Natural killer cell (primary cell): Measurements from ENCODE around the gene EVC. TPM values are rescaled to one million over a fixed set of nuclear protein-coding genes. Genes with fewer than 3 reads are reported as not detected.

Experiments used
- ATAC-seq, 3 donors: fragments of 150-1000 bp in 2 of 3; fragments of 200-7000 bp in 1 of 3; cut with Tn5 transposase; 1 replicate in 1 of 3; 2 replicates in 2 of 3; pipeline ENCODE4 v1.10.0; 2021; ENCODE audit warnings: mild to moderate bottlenecking in 2 of 3, moderate library complexity in 2 of 3
- DNase-seq, 2 donors: peaks; one replicate each; pipeline versions ENCODE4 v3.0.0 to v3.0.0-alpha.2; 2013 to 2021; ENCODE audit warnings: mixed read lengths in 1 of 2
- H3K27ac ChIP-seq: one replicate; pipeline ENCODE4 v1.5.1; 2013; ENCODE audit warnings: mild to moderate bottlenecking, low read length
- H3K27me3 ChIP-seq: one replicate; pipeline ENCODE4 v1.6.1; 2013; ENCODE audit warnings: low read length; ENCODE audit not compliant: control insufficient read depth, insufficient read depth
- H3K36me3 ChIP-seq: one replicate; pipeline ENCODE4 v1.6.1; 2013; ENCODE audit warnings: low read length; ENCODE audit not compliant: control insufficient read depth, insufficient read depth
- H3K4me1 ChIP-seq: one replicate; pipeline ENCODE4 v1.6.1; 2013; ENCODE audit warnings: low read length; ENCODE audit not compliant: control insufficient read depth, insufficient read depth
- H3K4me3 ChIP-seq: one replicate; pipeline ENCODE4 v1.5.1; 2013; ENCODE audit warnings: low read length
- H3K9me3 ChIP-seq: one replicate; pipeline ENCODE4 v1.6.1; 2013; ENCODE audit warnings: low read length; ENCODE audit not compliant: control insufficient read depth, insufficient read depth
- H3K27ac Mint-ChIP-seq, 2 donors: one replicate each; pipeline ENCODE4 v1.8.0; 2022; ENCODE audit warnings: mild to moderate bottlenecking in 2 of 2, mixed read lengths in 2 of 2, moderate library complexity in 1 of 2
- H3K27me3 Mint-ChIP-seq, 2 donors: one replicate each; pipeline ENCODE4 v1.8.0; 2022; ENCODE audit warnings: low read depth in 2 of 2, mixed read lengths in 2 of 2
- H3K36me3 Mint-ChIP-seq: one replicate; pipeline ENCODE4 v1.8.0; 2022; ENCODE audit warnings: mixed read lengths
- H3K4me1 Mint-ChIP-seq, 2 donors: one replicate each; pipeline ENCODE4 v1.8.0; 2022; ENCODE audit warnings: mixed read lengths in 2 of 2
- H3K4me3 Mint-ChIP-seq: one replicate; pipeline ENCODE4 v1.8.0; 2022; ENCODE audit warnings: mild to moderate bottlenecking, moderate library complexity, mixed read lengths
- H3K9me3 Mint-ChIP-seq, 2 donors: one replicate each; pipeline ENCODE4 v1.8.0; 2022; ENCODE audit warnings: mixed read lengths in 2 of 2
- WGBS: methylation state at CpG from one replicate; pipeline ENCODE4 v1.1.7; 2013; ENCODE audit warnings: missing lambda C conversion rate; ENCODE audit not compliant: insufficient coverage; 5-methylcytosine and 5-hydroxymethylcytosine counted together
- intact Hi-C: fragments of 100-400 bp; cut with micrococcal nuclease; formaldehyde crosslinking; loops from one replicate; pipeline ENCODE4 v1.14.2; 2022
- total RNA-seq, 4 donors: library from RNA; stranded (reverse); fragments of 120-200 nt in 1 of 4; gene quantifications; one replicate each; pipeline versions ENCODE4 v1.2.3 to v1.2.4, GENCODE V29; 2013 to 2022
- TF ChIP-seq, protein P1 (sequence below): fragments of 200-600 bp; IDR thresholded peaks from one replicate; pipeline ENCODE4 v1.8.0; 2022; ENCODE audit warnings: antibody characterized with exemption

EVC gene
- total RNA-seq, 3 donors from 2014 or later (not counting 1 experiment from before 2014, with no cell fraction given) = 0.18 to 2.9 (median 0.42) TPM

DNA sequence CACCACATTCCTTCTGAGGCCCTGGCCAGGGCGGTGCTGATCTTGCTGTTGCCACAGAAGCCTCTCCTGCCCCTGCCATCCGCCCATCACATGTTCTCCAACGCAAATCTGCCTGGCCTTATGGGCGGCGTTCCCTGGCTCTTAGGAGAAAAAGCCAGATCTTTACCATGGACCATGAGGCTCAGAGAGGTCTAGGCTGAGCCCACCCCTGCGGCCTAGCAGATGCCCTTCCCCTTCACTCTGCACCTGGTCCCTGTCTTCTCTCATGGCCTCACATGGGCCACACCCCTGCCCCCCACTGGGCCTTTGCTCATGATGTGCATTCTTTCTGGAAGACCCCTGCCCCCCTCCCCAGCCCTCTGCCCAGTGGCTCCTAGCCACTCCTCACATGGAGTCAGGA is 103.4 kb downstream of the EVC start:
- TF ChIP-seq, protein P1, sequence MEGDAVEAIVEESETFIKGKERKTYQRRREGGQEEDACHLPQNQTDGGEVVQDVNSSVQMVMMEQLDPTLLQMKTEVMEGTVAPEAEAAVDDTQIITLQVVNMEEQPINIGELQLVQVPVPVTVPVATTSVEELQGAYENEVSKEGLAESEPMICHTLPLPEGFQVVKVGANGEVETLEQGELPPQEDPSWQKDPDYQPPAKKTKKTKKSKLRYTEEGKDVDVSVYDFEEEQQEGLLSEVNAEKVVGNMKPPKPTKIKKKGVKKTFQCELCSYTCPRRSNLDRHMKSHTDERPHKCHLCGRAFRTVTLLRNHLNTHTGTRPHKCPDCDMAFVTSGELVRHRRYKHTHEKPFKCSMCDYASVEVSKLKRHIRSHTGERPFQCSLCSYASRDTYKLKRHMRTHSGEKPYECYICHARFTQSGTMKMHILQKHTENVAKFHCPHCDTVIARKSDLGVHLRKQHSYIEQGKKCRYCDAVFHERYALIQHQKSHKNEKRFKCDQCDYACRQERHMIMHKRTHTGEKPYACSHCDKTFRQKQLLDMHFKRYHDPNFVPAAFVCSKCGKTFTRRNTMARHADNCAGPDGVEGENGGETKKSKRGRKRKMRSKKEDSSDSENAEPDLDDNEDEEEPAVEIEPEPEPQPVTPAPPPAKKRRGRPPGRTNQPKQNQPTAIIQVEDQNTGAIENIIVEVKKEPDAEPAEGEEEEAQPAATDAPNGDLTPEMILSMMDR = no peak
- no peaks in the 10 kb centered on the region for H3K36me3 Mint-ChIP-seq
- DNase-seq (no peak), ATAC-seq (no peak)
- Histone ChIP-seq H3K4me1 (no peaks in the 10 kb centered on the region), H3K9me3 (no peaks in the 10 kb centered on the region), H3K4me3 (no peak overlapping the region), H3K27ac (no peak overlapping the region), H3K36me3 (no peaks in the 10 kb centered on the region), H3K27me3 (no peaks in the 10 kb centered on the region)
- no peak overlapping the region for H3K27ac Mint-ChIP-seq
- H3K4me1 Mint-ChIP-seq = no peaks in the 10 kb centered on the region
- H3K9me3 Mint-ChIP-seq = no peaks in the 10 kb centered on the region
- peaks cover 0 to 6% of the 10 kb centered on the region in 2 donors for H3K27me3 Mint-ChIP-seq
- intact Hi-C loops = loop anchor here (10.0 kb wide), 1 partner anchor 820 kb away; no protein-coding TSS in a partner anchor
- no peak overlapping the region for H3K4me3 Mint-ChIP-seq
- WGBS = 88% methylated on average over 6 of the region's 6 CpGs

- Histone ChIP-seq H3K4me3 (no peak overlapping the region), H3K9me3 (no peaks in the 10 kb centered on the region), H3K27me3 (no peaks in the 10 kb centered on the region), H3K4me1 (no peaks in the 10 kb centered on the region), H3K36me3 (no peaks in the 10 kb centered on the region), H3K27ac (no peak overlapping the region)
- H3K36me3 Mint-ChIP-seq = no peaks in the 10 kb centered on the region
- DNase-seq (no peak), ATAC-seq (no peak)
- no peak overlapping the region for H3K27ac Mint-ChIP-seq
- WGBS = 94% methylated on average over 5 of the region's 5 CpGs
- intact Hi-C loops = loop anchor here (10.0 kb wide), 1 partner anchor 821 kb away; no protein-coding TSS in a partner anchor
- no peaks in the 10 kb centered on the region for H3K9me3 Mint-ChIP-seq
- TF ChIP-seq, protein P1 = no peak
- no peak overlapping the region for H3K4me3 Mint-ChIP-seq
- H3K4me1 Mint-ChIP-seq = no peaks in the 10 kb centered on the region
- H3K27me3 Mint-ChIP-seq = peaks cover 0 to 6% of the 10 kb centered on the region in 2 donors
These were observed 104.6 kb downstream of the EVC start for GRCh38 chr4:5815641-5816040.

DNA sequence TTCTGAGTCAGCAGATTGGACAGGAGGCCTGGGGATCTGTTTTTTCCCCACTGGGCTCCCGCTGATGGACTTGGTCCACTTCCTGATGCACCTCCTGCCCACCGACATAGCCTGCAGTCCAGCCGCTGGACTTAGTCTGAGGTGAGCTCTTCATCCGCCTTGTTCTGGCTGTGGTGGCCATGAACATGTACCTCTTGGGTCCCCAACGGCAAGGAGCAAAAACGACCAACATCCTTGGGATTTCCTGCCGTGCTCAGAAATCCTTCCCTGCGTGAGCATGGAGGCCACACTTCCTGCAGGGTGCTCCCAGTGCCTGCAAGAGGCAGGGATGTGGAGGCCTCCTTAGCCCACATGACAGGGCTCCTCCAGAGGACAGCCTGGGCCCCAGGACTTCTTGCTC is 105.1 kb downstream of the EVC start:
- H3K9me3 Mint-ChIP-seq = no peaks in the 10 kb centered on the region
- WGBS = 86% methylated on average over 8 of the region's 8 CpGs
- H3K27me3 Mint-ChIP-seq = peaks cover 0 to 6% of the 10 kb centered on the region in 2 donors
- no peak overlapping the region for H3K27ac ChIP-seq
- H3K9me3 ChIP-seq = no peaks in the 10 kb centered on the region
- no peak overlapping the region for H3K4me3 Mint-ChIP-seq
- no peaks in the 10 kb centered on the region for H3K27me3 ChIP-seq
- intact Hi-C loops = loop anchor here (10.0 kb wide), 1 partner anchor 821 kb away; no protein-coding TSS in a partner anchor
- no peaks in the 10 kb centered on the region for H3K4me1 ChIP-seq
- TF ChIP-seq, protein P1 = no peak
- H3K36me3 Mint-ChIP-seq = no peaks in the 10 kb centered on the region
- H3K4me3 ChIP-seq = no peak overlapping the region
- H3K27ac Mint-ChIP-seq = no peak overlapping the region
- no peaks in the 10 kb centered on the region for H3K4me1 Mint-ChIP-seq
- ATAC-seq (no peak), DNase-seq (no peak)
- no peaks in the 10 kb centered on the region for H3K36me3 ChIP-seq

DNA sequence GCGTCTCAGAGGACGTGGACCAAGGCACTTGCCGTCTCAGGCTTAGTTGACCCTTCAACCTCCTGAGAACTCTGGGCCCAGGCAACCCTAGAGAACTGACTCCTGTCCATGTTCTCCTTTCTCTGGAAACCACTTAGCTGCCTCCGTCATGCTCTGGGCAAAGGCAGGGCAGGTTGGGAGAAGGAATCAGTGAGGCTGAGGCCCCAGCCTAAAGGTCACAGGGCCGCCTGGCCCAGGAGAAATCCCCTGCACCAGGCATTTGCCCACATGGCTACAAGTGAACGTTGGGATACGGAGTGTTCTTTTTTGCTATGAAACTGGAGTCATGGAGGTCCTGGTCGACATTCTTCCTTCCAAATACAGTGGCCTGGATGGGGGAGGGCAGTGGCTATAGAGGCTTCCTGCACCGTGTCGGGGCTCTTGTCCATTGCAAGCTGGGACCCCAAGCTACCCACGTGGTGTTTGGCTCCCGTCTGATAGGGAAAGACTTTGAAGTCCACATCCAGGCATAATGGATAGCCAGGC is 105.9 kb downstream of the EVC start:
- Histone ChIP-seq H3K9me3 (no peaks in the 10 kb centered on the region), H3K4me1 (no peaks in the 10 kb centered on the region), H3K4me3 (no peak overlapping the region), H3K27ac (no peak overlapping the region), H3K36me3 (no peaks in the 10 kb centered on the region), H3K27me3 (no peaks in the 10 kb centered on the region)
- TF ChIP-seq, protein P1 = no peak
- intact Hi-C loops = loop anchor here (10.0 kb wide), 1 partner anchor 822 kb away; no protein-coding TSS in a partner anchor
- Mint-ChIP-seq H3K27ac (no peak overlapping the region), H3K9me3 (no peaks in the 10 kb centered on the region), H3K27me3 (peaks cover 0 to 6% of the 10 kb centered on the region in 2 donors), H3K4me3 (no peak overlapping the region), H3K36me3 (no peaks in the 10 kb centered on the region), H3K4me1 (no peaks in the 10 kb centered on the region)
- DNase-seq (no peak), ATAC-seq (no peak)
- 87% methylated on average over 12 of the region's 12 CpGs for WGBS
